DND-41 (cell line): ENCODE measurements around the gene LMNTD2.

ENCODE experiments used
- ATAC-seq: fragments of 200-7000 bp; cut with Tn5 transposase; 3 replicates; pipeline ENCODE4 v1.9.1; 2021; ENCODE audit warnings: low read depth; ENCODE audit not compliant: insufficient read depth
- DNase-seq: peaks from one replicate; pipeline ENCODE4 v3.0.0-alpha.2; 2020
- H2AFZ ChIP-seq: 2 replicates; pipeline ENCODE4 v1.6.0; 2012; ENCODE audit warnings: low read depth, low read length
- H3K27ac ChIP-seq: 2 replicates; pipeline ENCODE4 v1.5.1; 2012; ENCODE audit warnings: low read length, inconsistent platforms
- H3K27me3 ChIP-seq: fragments of 200-600 bp; sonication (generic); 2 replicates; pipeline ENCODE4 v1.6.0; 2012; ENCODE audit warnings: low read length, mild to moderate bottlenecking, inconsistent platforms; ENCODE audit not compliant: insufficient read depth, poor library complexity
- H3K36me3 ChIP-seq: 2 replicates; pipeline ENCODE4 v1.5.1; 2012; ENCODE audit warnings: low read length, inconsistent platforms; ENCODE audit not compliant: insufficient read depth
- H3K4me1 ChIP-seq: 2 replicates; pipeline ENCODE4 v1.5.1; 2012; ENCODE audit warnings: mild to moderate bottlenecking, low read length; ENCODE audit not compliant: insufficient read depth
- H3K4me2 ChIP-seq: 2 replicates; pipeline ENCODE4 v1.6.0; 2012; ENCODE audit warnings: mild to moderate bottlenecking, moderate library complexity, low read length, inconsistent platforms; ENCODE audit not compliant: insufficient read depth
- H3K4me3 ChIP-seq, 2 experiments: fragments of 200-600 bp in 1 of 2; shearing (Covaris generic) in 1 of 2; 2 replicates each; pipeline ENCODE4 v1.5.1; 2012 to 2016; ENCODE audit warnings: inconsistent platforms in 2 of 2, low read length in 2 of 2, mild to moderate bottlenecking in 2 of 2, low read depth in 1 of 2, moderate library complexity in 1 of 2
- H3K79me2 ChIP-seq: 2 replicates; pipeline ENCODE4 v1.6.0; 2012; ENCODE audit warnings: low read length, inconsistent platforms; ENCODE audit not compliant: insufficient read depth
- H3K9ac ChIP-seq: 2 replicates; pipeline ENCODE4 v1.6.0; 2012; ENCODE audit warnings: low read depth, mild to moderate bottlenecking, inconsistent platforms, low read length, moderate library complexity
- H3K9me3 ChIP-seq: 2 replicates; pipeline ENCODE4 v1.5.1; 2012; ENCODE audit warnings: low read length, moderate library complexity, mild to moderate bottlenecking, inconsistent platforms; ENCODE audit not compliant: insufficient read depth, severe bottlenecking
- H4K20me1 ChIP-seq: 2 replicates; pipeline ENCODE4 v1.6.0; 2012; ENCODE audit warnings: low read length; ENCODE audit not compliant: insufficient read depth
- CTCF ChIP-seq: IDR thresholded peaks from 2 replicates; pipeline ENCODE4 v1.5.1; 2012; ENCODE audit warnings: borderline replicate concordance, low read length, moderate library complexity, mild to moderate bottlenecking; ENCODE audit not compliant: poor library complexity, severe bottlenecking; ENCODE audit errors: extremely low read depth
- EZH2 ChIP-seq: IDR thresholded peaks from 3 replicates; pipeline ENCODE4 v1.6.1; 2012; ENCODE audit warnings: borderline replicate concordance, low read depth, mild to moderate bottlenecking, moderate library complexity, low read length, inconsistent platforms; ENCODE audit not compliant: severe bottlenecking

LMNTD2 gene

GRCh38 chr11:577611-577894 is 17.0 kb upstream of the LMNTD2 start:
- ATAC-seq (no peak), DNase-seq (no peak)
- Histone ChIP-seq H3K4me1 (peaks cover 43% of the 10 kb centered on the region), H4K20me1 (peaks cover 53% of the 10 kb centered on the region), H3K9me3 (no peaks in the 10 kb centered on the region), H3K9ac (peak overlapping the region; percentile 78), H3K36me3 (peaks cover 49% of the 10 kb centered on the region), H3K4me2 (peak overlapping the region; percentile 95), H2AFZ (no peak overlapping the region), H3K27me3 (no peaks in the 10 kb centered on the region), H3K4me3 (peak overlapping the region; percentile 82 to 85), H3K27ac (peak overlapping the region; percentile 61), H3K79me2 (peaks cover 59% of the 10 kb centered on the region)
- TF ChIP-seq EZH2 (no peak), CTCF (no peak)

GRCh38 chr11:576811-577610 is 16.5 kb upstream of the LMNTD2 start:
- peak overlapping the region; percentile 95 for H3K4me2 ChIP-seq
- no peak for ATAC-seq
- peaks cover 50% of the 10 kb centered on the region for H4K20me1 ChIP-seq
- no peaks in the 10 kb centered on the region for H3K9me3 ChIP-seq
- H3K36me3 ChIP-seq = peaks cover 45% of the 10 kb centered on the region
- DNase-seq = no peak
- TF ChIP-seq EZH2 (no peak), CTCF (no peak)
- H2AFZ ChIP-seq = no peak overlapping the region
- H3K27me3 ChIP-seq = no peaks in the 10 kb centered on the region
- H3K9ac ChIP-seq = peak overlapping the region; percentile 78
- peak overlapping the region; percentile 61 for H3K27ac ChIP-seq
- H3K79me2 ChIP-seq = peaks cover 56% of the 10 kb centered on the region
- peak overlapping the region; percentile 82 to 85 for H3K4me3 ChIP-seq
- peaks cover 43% of the 10 kb centered on the region for H3K4me1 ChIP-seq

- Histone ChIP-seq H3K79me2 (peaks cover 47% of the 10 kb centered on the region), H4K20me1 (peaks cover 42% of the 10 kb centered on the region), H3K4me2 (peak within 1 kb of the TSS; percentile 96), H3K4me1 (peaks cover 43% of the 10 kb centered on the region), H3K9ac (peak within 1 kb of the TSS; percentile 78), H3K27ac (peak within 1 kb of the TSS; percentile 89), H3K36me3 (peaks cover 37% of the 10 kb centered on the region), H3K9me3 (no peaks in the 10 kb centered on the region), H2AFZ (peak within 1 kb of the TSS; percentile 79), H3K27me3 (no peaks in the 10 kb centered on the region), H3K4me3 (peak within 1 kb of the TSS; percentile 82 to 85)
- ATAC-seq (peak; percentile 90), DNase-seq (peak; percentile 93)
- TF ChIP-seq EZH2 (no peak), CTCF (no peak)
Observed at GRCh38 chr11:575996-576768, 15.6 kb upstream of the LMNTD2 start, which contains the start of gene PHRF1. Gene PHRF1, plus strand, starts transcription at chr11:576470. Its CDS starts 5,043 bp downstream, at chr11:581513.
